ENCODE measurements around the gene NDUFB2.

DNA sequence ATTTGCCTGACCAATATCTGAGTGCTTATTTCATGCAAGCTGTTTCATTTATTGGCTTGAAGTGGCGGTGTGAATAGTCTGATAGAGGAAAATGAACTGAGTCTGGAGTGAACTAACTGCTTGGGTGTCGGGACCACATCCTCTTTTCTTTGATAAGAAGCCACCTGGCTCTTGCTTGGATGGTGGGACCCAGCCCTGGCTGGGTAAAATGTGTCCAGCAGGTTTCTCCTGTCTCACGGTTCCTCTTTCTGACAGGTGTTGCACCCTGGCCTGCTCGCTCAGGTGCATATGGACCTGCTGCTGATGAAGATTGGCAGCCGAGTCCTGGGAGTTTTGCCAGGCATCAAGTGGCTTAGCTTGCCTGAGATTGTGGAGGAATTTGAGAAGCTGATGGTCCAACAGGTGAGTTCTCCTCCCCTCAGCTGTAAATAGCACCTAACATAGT lies 22.1 kb upstream of the NDUFB2 start:
- TF ChIP-seq JUND (IDR thresholded peaks at IDR 0.05; ENCODE audit: borderline replicate concordance, low read depth, low read length), result no peak
- TF ChIP-seq JUND (tag; IDR thresholded peaks at IDR 0.05; ENCODE audit: borderline replicate concordance, low read depth, low read length), result no peak
- no peak for TF ChIP-seq TOE1 (IDR thresholded peaks at IDR 0.05; ENCODE audit: borderline replicate concordance)
- TF ChIP-seq TOE1 (CRISPR knock-in tag; IDR thresholded peaks at IDR 0.05; ENCODE audit: borderline replicate concordance, low read depth), result peak; percentile 40; the same call in 1 of the 2 replicates
- TF ChIP-seq, protein P1, sequence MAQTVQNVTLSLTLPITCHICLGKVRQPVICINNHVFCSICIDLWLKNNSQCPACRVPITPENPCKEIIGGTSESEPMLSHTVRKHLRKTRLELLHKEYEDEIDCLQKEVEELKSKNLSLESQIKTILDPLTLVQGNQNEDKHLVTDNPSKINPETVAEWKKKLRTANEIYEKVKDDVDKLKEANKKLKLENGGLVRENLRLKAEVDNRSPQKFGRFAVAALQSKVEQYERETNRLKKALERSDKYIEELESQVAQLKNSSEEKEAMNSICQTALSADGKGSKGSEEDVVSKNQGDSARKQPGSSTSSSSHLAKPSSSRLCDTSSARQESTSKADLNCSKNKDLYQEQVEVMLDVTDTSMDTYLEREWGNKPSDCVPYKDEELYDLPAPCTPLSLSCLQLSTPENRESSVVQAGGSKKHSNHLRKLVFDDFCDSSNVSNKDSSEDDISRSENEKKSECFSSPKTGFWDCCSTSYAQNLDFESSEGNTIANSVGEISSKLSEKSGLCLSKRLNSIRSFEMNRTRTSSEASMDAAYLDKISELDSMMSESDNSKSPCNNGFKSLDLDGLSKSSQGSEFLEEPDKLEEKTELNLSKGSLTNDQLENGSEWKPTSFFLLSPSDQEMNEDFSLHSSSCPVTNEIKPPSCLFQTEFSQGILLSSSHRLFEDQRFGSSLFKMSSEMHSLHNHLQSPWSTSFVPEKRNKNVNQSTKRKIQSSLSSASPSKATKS (CRISPR knock-in tag; IDR thresholded peaks at IDR 0.05), result no peak
- TF ChIP-seq, protein P2, sequence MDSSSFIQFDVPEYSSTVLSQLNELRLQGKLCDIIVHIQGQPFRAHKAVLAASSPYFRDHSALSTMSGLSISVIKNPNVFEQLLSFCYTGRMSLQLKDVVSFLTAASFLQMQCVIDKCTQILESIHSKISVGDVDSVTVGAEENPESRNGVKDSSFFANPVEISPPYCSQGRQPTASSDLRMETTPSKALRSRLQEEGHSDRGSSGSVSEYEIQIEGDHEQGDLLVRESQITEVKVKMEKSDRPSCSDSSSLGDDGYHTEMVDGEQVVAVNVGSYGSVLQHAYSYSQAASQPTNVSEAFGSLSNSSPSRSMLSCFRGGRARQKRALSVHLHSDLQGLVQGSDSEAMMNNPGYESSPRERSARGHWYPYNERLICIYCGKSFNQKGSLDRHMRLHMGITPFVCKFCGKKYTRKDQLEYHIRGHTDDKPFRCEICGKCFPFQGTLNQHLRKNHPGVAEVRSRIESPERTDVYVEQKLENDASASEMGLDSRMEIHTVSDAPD (CRISPR knock-in tag; IDR thresholded peaks at IDR 0.05), result no peak
- TF ChIP-seq HDAC6 (IDR thresholded peaks at IDR 0.05; ENCODE audit: low read depth, low read length), result no peak
- no peak for TF ChIP-seq FIP1L1 (IDR thresholded peaks at IDR 0.05; ENCODE audit: low read depth, low read length, poor library complexity, severe bottlenecking)
- TF ChIP-seq PTTG1 (tag; IDR thresholded peaks at IDR 0.05; ENCODE audit: low read depth), result no peak
- no peak for TF ChIP-seq POLR2A (conservative IDR thresholded peaks at IDR 0.05)
- TF ChIP-seq, protein P3, sequence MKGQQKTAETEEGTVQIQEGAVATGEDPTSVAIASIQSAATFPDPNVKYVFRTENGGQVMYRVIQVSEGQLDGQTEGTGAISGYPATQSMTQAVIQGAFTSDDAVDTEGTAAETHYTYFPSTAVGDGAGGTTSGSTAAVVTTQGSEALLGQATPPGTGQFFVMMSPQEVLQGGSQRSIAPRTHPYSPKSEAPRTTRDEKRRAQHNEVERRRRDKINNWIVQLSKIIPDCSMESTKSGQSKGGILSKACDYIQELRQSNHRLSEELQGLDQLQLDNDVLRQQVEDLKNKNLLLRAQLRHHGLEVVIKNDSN (CRISPR knock-in tag; IDR thresholded peaks at IDR 0.05), result no peak
- no peak for TF ChIP-seq ZNF830 (CRISPR knock-in tag; IDR thresholded peaks at IDR 0.05)
- TF ChIP-seq CTCF (IDR thresholded peaks at IDR 0.05 in 2 of 3, conservative IDR thresholded peaks at IDR 0.05 in 1 of 3; ENCODE audit: insufficient read depth in 2 of 3, low read depth in 1 of 3, low read length in 3 of 3), result no peak
- no peak for TF ChIP-seq KDM4B (IDR thresholded peaks at IDR 0.05; ENCODE audit: borderline replicate concordance in 2 of 2, low read depth in 1 of 2)
- TF ChIP-seq MXI1 (IDR thresholded peaks at IDR 0.05; ENCODE audit: low read depth, low read length), result no peak

Data from K562 (cell line).